ENCODE results near the gene USP21. TPM values are rescaled to one million over a fixed set of nuclear protein-coding genes. Genes with fewer than 3 reads are reported as not detected.

Gene USP21, protein sequence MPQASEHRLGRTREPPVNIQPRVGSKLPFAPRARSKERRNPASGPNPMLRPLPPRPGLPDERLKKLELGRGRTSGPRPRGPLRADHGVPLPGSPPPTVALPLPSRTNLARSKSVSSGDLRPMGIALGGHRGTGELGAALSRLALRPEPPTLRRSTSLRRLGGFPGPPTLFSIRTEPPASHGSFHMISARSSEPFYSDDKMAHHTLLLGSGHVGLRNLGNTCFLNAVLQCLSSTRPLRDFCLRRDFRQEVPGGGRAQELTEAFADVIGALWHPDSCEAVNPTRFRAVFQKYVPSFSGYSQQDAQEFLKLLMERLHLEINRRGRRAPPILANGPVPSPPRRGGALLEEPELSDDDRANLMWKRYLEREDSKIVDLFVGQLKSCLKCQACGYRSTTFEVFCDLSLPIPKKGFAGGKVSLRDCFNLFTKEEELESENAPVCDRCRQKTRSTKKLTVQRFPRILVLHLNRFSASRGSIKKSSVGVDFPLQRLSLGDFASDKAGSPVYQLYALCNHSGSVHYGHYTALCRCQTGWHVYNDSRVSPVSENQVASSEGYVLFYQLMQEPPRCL
- total RNA-seq: 31.9 TPM

- intact Hi-C loops (cut with DNase I): loop anchor here (1.0 to 10.0 kb wide), 4 partner anchors 18 to 897 kb away; partner anchors contain the start of genes B4GALT3, COPA, DCAF8 and DEDD
- peaks cover 10 to 18% of the 10 kb centered on the region in 2 donors for H3K36me3 ChIP-seq
- peak within 1 kb of the TSS; percentile 81 to 83 for H3K27ac ChIP-seq
- no peaks in the 10 kb centered on the region for H3K9me3 ChIP-seq
- TF ChIP-seq, protein P1, sequence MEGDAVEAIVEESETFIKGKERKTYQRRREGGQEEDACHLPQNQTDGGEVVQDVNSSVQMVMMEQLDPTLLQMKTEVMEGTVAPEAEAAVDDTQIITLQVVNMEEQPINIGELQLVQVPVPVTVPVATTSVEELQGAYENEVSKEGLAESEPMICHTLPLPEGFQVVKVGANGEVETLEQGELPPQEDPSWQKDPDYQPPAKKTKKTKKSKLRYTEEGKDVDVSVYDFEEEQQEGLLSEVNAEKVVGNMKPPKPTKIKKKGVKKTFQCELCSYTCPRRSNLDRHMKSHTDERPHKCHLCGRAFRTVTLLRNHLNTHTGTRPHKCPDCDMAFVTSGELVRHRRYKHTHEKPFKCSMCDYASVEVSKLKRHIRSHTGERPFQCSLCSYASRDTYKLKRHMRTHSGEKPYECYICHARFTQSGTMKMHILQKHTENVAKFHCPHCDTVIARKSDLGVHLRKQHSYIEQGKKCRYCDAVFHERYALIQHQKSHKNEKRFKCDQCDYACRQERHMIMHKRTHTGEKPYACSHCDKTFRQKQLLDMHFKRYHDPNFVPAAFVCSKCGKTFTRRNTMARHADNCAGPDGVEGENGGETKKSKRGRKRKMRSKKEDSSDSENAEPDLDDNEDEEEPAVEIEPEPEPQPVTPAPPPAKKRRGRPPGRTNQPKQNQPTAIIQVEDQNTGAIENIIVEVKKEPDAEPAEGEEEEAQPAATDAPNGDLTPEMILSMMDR (IDR thresholded peaks at IDR 0.05): peak; percentile 9 to 47 (median 37)
- peaks cover 0 to 31% of the 10 kb centered on the region in 2 donors for H3K4me1 ChIP-seq
- no peaks in the 10 kb centered on the region for H3K27me3 ChIP-seq
- H3K4me3 ChIP-seq: peak within 1 kb of the TSS; percentile 86 to 92
- peak; percentile 61 to 96 for DNase-seq (ENCODE audit: low spot score in 2 of 2)
Measured at GRCh38 chr1:161159087-161159912, at the start of gene USP21. Gene USP21, plus strand, starts transcription at chr1:161159500. Its CDS starts 1,141 bp downstream, at chr1:161160641.

DNA sequence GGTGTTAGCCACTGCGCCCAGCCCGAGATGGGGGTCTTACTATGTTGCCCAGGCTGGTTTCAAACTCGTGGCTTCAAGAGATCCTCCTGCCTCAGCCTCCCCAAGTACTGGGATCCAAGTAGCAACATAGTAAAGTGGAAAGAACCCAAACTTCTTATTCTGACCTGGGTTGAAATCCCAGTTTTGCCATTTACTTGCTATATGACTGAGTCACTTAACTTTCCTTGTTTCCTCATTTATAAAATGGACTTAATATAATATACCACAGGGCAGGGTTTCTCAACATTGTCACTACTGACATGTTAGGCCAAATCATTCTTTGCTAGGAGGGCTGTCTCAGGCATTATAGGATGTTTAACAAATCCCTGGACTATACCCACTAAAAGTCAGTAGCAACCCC, 48.2 kb upstream of the USP21 start:
- Histone ChIP-seq H3K4me3 (no peak overlapping the region), H3K9me3 (no peaks in the 10 kb centered on the region), H3K27me3 (no peaks in the 10 kb centered on the region), H3K27ac (no peak overlapping the region), H3K36me3 (no peaks in the 10 kb centered on the region), H3K4me1 (peaks cover 0 to 2% of the 10 kb centered on the region in 2 donors)
- TF ChIP-seq, protein P1 (IDR thresholded peaks at IDR 0.05): no peak
- no peak for DNase-seq (ENCODE audit: low spot score in 2 of 2)
- intact Hi-C loops (cut with DNase I): no loop called here

DNA sequence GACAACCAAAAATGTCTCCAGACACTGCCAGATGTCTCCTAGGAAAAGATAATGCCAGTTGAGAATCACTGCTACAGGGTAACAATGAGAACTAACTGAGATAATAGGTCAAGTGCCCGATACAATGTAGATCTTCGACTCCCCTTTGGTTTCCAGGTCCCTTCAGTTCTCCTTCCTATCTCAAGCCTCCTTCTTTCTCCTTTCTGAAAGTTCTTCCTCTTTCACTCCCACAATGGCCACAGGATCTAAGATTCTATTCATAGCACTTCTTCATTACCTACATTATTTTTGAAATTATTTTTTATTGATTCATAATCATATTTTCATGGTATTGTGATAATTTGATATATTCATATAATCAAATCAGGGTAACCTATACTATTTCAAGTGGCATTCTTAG, 47.8 kb upstream of the USP21 start:
- Histone ChIP-seq H3K9me3 (no peaks in the 10 kb centered on the region), H3K4me3 (no peak overlapping the region), H3K27ac (no peak overlapping the region), H3K27me3 (no peaks in the 10 kb centered on the region), H3K4me1 (peaks cover 0 to 6% of the 10 kb centered on the region in 2 donors), H3K36me3 (no peaks in the 10 kb centered on the region)
- intact Hi-C loops (cut with DNase I): no loop called here
- TF ChIP-seq, protein P1 (IDR thresholded peaks at IDR 0.05): no peak
- DNase-seq (ENCODE audit: low spot score in 2 of 2): no peak

- intact Hi-C loops (cut with DNase I): no loop called here
- H3K27ac ChIP-seq: no peak overlapping the region
- TF ChIP-seq, protein P1 (IDR thresholded peaks at IDR 0.05): no peak
- H3K4me1 ChIP-seq: peaks cover 5 to 15% of the 10 kb centered on the region in 2 donors
- no peak for DNase-seq (ENCODE audit: low spot score in 2 of 2)
- H3K4me3 ChIP-seq: no peak overlapping the region
- H3K27me3 ChIP-seq: no peaks in the 10 kb centered on the region
- H3K36me3 ChIP-seq: no peaks in the 10 kb centered on the region
- H3K9me3 ChIP-seq: no peaks in the 10 kb centered on the region
Measured at GRCh38 chr1:161113915-161114314, 45.4 kb upstream of the USP21 start.

DNA sequence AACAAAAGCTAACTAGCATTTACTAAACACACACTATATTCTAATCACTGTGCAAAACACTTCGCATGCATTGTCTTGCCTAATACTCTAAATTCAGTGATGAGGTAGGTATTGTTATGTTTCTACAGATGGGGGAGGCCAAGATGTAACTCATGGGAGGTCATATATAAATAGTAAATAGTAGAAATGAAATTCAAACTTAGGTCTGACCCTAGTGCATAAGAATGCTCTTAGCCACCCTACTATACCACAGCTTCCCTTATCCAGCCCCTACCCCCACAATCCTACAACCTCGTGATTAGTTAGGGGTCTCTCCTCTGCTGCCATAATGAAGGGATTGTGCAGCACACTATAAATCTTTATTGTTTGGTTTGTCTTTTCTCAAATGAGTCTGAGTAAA, 44.7 kb upstream of the USP21 start:
- no peaks in the 10 kb centered on the region for H3K9me3 ChIP-seq
- no peak overlapping the region for H3K27ac ChIP-seq
- TF ChIP-seq, protein P1 (IDR thresholded peaks at IDR 0.05): no peak
- DNase-seq (ENCODE audit: low spot score in 2 of 2): no peak
- peaks cover 10 to 22% of the 10 kb centered on the region in 2 donors for H3K4me1 ChIP-seq
- intact Hi-C loops (cut with DNase I): no loop called here
- H3K36me3 ChIP-seq: no peaks in the 10 kb centered on the region
- no peaks in the 10 kb centered on the region for H3K27me3 ChIP-seq
- no peak overlapping the region for H3K4me3 ChIP-seq

Measured in ascending aorta (tissue), 2 donors.